ENCODE data around the gene SMCO4. TPM values are rescaled to one million over a fixed set of nuclear protein-coding genes. Genes with fewer than 3 reads are reported as not detected.

SMCO4 gene
- total RNA-seq, 1 donor from 2014 or later: 25.5 TPM

DNA sequence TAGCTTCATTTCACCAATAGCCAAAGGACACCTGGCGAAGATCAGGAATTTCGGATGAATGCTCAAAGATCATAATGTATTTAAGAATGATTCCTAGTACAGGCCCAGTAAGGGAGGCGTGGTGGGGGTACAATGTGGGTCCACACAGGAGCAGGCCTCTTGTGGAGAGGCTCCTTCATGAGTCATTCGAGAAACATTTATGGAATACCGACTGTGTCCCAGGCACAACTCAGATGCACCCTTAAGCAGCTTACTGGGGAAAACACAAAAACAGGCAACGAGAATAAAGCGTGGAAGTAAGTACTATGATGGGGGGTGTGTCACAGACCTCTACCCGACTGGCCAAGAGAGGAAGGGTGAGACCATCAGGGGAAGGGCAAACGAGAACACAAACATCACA, 44.5 kb downstream of the SMCO4 start:
- peak; percentile 10 for DNase-seq

DNA sequence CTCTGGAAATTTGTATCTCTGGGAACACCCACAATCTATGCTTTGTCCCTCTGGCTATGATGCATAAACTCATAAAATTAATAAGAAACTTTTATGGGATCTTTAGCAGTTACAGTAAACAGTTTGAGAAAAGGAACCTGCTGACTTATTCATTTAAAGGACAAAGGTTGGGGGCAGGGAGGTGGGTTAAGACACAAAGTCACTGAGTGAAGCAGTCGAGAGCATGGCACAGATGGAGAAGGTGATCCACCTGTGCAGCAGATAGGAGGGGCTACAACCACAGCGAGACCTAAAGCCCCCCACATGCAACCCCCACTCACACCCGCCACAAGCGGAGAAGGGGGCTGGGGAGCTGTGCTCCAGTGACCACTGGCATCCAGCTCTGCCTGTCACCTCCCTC, 45.0 kb downstream of the SMCO4 start:
- DNase-seq: no peak

DNA sequence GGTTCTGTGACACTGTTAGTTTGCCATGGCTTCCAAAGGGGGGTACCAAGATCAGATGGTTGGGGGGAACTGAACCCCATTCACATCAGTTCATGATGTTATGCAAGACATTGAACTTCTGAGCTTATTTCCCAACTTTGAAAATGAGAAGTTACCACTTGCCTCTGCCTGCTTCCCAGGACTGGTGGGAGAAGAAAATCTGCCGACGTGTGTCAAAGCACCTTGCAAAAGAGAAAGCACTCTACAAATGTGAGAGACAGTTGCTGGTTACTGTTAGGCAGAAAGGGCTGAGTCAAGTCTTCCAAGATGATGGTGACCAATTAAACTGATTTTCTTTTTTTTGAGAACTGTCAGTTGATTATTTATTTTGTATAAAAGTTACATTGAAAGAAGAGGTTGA, 45.6 kb downstream of the SMCO4 start:
- DNase-seq: no peak

DNA sequence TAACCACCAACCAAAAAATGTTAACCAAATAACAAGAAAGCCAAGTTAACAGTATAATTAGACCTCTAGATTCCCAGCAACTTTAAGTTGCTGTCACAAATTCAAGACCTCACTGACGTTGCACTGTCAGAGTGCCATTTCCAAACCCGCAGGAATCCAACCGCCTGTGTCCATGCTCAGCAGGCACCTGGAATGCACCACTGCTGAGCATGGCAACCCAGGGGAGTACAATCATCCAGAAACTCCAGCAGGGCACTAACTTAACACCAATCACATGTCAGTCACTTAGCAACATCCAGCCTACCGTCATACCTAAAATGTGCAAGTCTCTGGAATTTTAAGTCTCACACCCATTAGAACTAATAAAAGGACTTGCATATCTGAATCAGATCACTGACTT, 48.8 kb downstream of the SMCO4 start:
- no peak for DNase-seq

DNA sequence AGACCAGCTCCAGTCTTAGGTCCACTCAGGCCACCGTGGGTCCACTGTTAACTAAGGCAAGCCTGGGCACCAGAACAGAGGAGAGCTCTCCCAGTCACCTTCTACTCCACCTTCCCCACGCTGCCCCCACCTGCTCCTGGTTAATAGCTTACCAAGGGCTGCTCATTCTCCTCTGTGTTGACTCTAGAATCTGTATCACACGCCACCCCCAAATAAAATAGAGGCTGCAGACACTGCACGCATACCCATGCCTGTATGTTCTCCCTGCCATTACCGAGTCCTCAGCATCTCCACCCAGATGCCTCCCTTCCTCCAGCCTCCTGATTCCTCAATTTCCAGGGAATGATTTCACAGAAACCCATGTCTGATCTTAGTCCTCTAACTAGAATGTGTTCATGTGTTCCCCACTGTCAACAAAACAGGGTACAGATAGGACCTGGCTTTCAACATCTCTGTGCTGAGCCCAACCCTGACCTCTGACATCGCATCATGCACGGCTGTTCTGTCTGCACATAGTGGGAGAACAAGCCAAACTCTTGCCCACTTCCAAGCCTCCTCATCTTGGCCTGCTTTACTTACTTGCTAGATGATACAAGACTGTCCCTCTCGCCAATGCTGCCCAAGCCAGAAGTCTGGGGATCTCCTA, 49.8 kb downstream of the SMCO4 start:
- DNase-seq: no peak

DNA sequence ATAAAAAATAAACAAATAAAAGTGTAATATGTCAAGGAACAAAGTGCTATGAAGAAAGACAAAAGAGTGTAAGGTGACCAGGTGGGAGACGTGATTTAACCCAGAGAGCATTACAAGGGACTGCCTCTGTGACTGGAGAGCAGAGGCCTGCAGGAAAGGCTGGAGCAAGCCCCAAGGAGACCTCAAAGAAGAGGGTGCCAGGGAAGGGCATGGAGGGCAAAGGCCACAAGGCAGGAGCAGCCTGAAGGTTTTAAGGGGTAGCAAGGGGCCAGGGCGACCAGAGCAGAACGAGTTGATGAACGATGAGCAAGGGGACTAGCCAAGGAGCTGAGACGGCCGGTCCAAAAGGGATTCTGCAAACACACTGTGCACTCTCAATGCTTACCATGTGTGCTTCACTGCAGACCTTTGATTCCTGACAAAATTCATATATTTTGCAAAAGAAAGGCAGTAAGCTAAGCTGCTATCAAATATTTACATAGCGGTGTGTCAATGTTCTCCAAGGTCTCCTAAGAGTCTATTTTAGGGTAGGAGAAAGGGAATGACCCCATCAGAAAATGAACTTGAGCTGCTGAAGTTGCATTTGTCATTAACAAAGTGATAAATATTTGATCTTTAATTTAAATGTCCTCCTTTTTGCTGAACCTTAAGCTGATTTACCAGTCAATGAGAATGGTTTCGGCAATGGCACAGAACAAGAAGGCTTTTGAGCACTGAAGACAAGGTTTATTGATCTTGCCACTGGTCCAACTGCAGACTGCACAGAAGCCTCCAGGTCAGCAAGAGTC, 50.5 kb downstream of the SMCO4 start:
- no peak for DNase-seq

DNA sequence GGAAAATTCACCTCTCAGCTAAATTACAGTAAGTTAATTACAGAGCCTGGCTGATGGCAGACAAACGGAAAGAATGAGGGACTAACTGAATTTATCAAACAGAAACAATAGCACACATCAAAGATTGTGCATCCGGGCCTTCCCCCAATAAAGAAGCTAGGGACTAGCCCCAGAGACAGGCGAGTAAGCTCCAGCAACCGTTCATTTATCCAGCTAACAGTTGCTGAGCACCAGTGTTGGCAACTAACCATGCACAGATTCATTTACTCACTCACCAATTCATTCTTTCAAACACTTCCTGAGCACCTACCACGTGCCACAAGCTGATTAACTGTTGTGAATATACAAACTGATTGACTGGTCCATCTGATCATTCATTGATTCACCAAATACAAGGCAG, 51.2 kb downstream of the SMCO4 start:
- no peak for DNase-seq

DNA sequence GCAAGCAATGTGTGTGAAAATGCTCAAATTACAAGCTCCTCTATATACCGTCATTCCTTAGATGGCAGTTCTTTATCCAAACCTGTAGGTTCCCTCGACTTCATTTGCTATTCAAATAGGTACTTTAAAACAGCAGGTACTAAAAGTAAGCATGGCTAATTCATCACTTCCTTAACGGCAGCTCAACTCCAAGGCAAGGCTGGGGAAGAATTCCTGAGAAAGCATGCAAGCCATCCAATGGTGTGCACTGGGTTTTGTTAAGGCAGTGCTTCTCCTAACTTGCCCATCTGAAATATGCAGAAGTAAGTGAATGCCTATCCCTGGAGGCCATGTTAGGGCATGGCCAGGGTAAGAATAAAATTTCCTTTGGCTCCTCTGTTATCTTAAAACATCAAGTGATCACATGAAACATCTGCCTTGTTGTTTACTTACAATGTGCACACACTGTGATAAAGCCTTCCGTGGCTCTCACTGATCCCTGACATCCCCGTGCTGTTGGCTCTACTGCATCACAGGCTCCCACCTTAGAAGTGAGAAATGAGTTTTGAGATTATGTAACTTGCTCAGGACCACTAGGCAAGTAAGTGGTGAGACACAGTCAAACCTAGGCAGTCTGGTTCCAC, 52.1 kb downstream of the SMCO4 start:
- no peak for DNase-seq

DNA sequence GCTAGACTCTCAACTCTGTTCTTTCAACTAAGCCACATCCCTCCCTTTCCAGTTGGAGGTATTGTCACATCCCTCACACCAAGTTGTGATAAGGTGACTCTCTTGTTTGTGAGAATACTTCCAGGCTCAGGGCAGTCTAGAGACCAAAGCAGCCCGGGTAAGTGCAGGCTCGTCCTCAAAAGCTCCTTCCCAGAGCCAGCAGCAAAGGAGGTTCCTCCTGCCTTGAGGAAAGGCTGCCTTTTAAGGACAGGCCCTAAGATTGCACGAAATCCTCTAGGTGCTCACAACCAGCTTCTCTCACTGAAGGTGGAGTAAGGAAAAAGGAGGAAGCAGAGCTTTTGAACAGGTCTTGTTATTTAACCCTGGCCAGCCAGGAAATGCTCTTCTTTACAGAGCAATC, 53.4 kb downstream of the SMCO4 start:
- DNase-seq: no peak

DNA sequence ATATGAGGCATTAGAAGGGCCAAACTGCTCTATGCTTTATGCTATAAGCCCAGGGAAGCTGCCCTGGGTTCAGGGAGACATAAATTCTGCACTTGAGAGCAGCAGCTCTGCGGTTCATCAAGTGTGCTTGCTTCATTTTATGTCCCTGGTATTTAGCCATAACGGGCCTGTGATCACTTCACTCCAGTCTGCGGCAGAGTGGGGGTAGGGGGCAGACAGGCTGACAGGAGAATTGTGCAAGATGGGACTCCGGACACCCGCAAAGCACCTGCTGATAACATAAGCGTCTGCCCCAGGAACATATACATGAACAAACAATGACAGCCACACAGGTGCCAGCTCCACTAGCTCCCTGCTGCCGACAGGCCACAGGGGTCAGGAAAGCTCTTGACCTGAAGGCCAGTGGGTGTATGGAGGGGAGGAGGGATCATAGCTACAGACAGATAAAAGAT, 56.1 kb downstream of the SMCO4 start:
- no peak for DNase-seq

DNA sequence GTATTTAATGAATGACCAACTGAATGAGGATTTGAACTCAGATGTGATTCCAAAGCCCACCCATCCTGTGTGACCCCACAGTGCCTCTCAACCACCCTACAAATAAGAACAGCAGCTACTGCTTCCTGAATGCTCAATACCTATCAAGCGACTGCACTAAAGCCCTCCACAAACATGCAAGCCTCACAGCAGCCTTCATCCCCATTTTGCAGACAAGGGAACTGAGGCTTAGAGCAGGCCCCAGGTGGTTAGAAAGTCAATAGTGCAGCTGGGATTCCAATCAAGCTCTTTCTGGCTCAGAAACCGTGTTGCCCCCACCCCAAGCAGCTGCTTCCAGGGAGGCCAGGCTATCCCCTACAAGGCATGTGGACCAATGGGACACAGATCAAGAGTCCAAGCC, 57.2 kb downstream of the SMCO4 start:
- no peak for DNase-seq

DNA sequence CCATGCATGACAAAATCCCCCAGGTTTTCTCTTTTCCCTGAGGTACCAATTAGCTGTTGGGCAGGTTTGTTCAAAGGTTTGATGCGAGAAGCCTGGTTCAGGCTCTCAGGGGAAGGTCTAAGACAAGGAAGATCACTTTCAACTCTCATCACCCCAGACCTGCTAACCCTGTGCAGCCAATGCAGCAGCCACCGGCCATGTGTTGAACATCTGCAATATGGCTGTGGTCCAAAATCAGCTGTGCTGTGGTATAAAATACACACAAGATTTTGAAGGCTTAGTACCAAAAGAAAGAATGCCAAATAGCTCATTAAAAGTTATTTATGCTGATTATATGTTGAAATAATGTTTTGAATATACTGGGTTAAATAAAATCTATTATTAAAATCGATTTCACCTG, 58.5 kb downstream of the SMCO4 start:
- DNase-seq: no peak

DNA sequence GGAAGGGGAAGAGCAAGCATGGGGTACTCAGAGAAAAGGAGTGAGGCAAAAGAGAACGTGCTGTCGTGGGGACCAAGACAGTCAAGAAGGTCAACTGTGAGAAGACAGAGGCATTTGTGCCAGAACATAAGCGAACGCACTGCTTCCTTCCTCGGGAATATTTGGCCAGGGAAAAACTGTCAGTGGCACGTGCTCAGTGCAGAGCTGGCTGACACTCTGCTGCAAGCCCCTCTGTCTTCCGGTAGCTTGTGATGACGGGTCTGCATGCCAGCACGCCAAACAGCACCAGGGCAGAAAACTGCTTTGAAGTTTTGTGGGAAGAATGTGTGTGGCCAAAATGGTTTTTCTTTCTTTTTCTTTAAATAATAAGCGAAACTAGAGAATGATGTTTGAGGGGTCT, 60.6 kb downstream of the SMCO4 start:
- DNase-seq: no peak

DNA sequence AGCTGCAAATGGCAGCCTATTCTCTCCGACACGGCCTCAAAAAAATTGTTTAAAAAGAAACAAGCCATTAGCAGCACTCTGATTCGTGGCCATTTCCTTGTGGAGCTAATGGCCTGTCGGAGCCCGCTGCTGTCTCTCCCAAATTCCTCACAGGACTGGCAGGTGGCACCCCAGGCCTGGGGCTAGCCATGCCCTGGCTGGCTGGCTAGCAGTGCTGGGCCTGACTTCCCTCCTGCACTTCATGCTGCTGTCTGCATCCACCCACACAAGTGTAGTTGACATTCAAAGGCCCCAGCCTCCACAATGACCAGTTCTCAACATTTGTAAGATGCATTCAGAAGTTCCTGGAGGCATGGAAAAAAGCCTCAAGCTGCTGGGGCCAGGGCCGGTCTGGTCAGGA, 61.5 kb downstream of the SMCO4 start:
- DNase-seq: no peak

DNA sequence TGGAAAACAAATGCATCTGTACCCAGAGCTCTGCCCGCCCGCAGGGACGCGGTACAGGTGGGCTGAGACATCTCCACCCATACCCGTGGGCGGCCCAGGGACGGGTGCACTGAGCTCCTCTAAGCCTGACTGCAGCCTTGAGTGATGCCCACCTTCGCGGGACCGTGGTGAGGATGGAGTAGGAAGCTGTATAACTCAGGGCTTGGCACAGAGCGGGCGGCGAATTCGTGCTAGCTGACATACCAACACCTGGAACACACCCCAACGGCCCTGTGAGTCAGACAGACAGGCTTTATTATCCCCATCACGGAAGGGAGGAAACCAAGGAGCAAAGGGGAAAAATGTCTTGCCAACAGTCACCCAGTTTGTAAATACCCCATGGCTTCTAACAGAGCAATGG, 61.9 kb downstream of the SMCO4 start:
- DNase-seq: no peak

DNA sequence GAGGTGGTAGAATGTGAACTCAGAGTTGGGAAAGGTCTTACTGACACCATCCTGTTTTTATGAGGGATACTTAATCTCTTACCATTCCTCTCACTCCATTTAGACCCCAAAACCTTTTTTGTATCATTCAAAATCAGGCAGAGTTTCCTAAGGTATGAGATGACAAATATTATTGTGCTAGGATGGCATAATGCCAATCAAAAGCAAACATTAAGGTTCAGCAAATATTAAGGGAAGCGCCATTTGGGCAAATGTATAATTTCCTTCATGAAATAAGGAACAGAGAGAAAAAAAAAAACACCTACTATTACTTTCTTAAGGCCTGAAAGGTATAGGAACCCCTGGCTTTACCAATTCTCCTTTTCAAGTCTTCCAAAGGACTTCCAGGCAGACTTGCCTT, 62.4 kb downstream of the SMCO4 start:
- no peak for DNase-seq

DNA sequence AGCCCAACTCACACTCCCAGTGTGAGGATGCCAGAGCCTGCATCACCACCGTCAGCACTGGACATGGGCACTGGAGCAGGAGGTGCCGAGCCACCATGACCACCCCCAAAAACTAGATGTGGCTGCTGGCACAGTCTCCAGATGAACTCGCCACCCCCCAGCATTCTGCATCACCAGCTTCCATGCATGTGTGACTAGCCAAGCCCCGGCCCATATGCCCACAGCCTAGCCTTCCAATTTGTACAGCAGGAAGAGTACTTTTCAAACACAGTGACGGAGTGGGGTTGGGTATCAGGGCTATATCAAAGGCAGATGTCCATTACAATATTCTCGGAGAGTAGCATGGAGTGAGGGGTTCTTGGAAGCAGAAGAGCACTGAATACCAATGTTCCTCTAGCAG, 62.9 kb downstream of the SMCO4 start:
- no peak for DNase-seq

DNA sequence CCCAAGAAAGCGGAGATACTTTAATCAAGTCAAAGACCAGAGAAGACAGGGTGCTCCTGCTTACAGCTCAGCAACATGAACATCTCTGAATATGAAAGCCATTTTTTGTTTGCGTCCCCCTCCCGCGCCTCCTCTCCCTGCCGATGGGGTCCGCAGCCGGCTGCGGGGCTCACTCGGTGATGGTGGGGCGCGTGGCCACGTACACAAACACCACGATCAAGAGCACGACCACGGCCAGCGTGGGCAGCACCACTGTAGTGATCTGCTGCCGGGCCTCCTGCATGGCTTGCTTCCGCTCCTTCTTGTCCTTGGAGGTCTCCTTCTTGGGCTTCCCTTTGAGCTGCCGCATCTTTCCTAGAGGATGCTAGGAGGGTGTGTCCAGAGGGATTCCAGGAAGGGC, 64.3 kb downstream of the SMCO4 start:
- DNase-seq: no peak

DNA sequence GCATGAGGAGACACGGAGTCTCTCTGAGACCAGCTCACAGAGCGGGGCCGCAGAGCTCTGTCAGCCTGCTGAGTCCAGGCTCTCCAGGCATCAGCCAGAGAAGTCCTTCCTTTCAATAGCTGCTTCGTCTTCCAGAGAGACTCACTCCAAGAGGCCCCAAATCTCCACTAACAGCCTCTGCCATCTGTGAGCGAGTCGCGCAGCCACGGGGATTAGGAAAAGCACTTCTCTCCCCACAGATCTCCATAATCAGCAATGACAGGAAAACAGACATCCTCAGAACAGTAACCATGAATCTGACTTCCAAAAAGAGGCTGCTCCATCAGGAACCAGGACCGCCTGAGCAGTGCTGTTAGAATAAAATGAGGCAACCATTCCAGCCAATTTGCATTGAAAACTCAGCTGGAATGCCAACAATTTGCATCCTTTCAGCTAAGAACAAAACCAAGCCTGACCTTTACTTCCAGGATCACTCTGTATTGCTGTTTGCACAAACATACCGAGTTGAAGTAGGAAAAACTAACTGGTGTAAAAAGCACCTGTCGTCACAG, 65.4 kb downstream of the SMCO4 start:
- DNase-seq: peak; percentile 60

DNA sequence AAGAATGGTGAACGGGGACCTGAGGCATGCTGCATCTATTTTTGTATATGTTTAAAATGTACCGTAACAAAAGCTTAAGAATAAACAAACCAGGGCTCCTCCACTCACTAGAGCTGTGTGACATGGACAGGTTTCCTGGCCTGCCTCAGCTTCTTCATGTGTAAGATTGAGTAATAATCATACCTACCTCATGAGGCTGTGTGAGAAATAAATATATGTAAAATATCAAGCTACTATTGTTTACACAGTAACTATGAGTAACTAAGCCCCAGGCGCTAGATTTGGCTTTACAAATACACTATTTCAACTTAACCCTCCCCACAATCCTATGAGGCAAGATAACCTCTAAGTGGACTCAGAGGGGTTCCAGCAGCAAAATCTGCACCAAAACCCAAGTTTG, 66.4 kb downstream of the SMCO4 start:
- DNase-seq: no peak

DNA sequence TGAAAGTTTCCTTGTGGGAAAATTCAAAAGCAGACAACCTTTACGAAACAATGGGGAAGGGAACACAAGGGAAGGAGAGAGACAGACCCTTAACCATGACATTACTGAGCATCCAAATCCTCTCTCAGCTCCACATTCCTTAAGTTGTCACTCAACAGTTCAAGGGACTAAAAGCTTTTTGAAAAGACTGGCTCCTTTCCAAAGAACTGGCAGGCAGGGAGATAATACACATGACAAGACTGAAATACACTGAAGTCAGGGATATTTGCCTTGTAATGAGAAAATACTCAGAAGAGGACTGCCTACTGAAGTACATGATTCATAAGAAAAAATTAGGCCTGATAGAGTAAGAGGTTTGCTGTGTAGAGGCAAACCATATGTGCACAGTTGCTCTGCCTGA, 69.1 kb downstream of the SMCO4 start:
- no peak for DNase-seq

DNA sequence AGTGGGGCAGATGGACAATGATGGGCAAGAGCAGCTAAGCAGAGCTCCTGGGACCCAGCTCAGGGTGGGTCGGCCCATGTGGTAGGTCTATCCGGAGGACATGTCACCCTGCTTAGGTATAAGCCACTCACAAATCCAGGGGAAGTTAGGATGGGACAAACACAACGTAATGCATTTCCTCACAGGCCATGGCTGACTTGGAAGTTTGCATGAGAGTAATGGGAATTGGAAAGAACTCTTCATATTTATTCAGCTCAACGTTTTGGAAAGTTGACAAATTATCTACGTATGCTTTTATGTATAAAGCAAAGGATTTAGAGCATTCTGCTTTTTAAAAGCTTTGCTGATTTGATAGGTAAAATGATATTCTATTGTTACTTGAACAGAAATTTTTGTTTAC, 74.9 kb downstream of the SMCO4 start:
- DNase-seq: no peak

DNA sequence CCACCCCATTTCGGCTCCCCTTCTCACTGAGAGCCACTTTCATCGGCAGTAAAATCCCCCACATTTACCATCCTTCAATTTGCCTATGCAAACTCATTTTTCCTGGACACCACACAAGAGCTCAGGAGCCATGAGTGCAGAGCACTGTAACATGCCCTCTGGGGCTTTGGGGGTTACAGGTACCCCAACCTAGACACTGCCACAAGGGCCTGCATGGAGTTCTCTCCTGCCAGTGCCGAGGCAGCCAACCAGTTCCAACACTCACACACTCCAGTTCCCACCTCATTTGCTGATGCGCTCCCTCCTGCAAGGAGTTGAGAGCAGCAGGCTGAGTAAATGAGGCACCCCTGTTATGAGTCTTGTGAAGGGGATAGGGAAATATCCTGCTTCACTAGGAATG, 76.1 kb downstream of the SMCO4 start:
- no peak for DNase-seq
